ENCODE data around the gene UBE3B.

DNA sequence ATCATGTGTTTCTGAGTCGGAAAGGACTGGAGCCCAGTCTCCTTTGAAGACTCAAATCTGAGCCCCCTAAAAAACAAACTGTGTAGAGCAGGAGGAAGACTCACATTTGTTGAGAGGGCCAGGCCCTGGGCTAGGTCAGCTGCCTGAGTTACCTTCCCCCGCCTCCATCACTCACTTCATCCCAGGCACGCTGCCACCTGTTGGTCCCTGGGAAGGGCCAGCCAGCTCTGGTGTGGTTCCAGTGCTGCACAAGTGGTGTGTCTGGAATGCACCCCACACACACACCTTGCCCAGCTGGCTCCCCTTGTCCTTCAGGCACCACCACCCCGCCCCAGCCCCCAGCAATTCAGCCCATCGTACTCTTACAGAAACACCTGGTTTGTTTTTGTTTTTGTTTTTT, 105.2 kb downstream of the UBE3B start:
- TF ChIP-seq, protein P1, sequence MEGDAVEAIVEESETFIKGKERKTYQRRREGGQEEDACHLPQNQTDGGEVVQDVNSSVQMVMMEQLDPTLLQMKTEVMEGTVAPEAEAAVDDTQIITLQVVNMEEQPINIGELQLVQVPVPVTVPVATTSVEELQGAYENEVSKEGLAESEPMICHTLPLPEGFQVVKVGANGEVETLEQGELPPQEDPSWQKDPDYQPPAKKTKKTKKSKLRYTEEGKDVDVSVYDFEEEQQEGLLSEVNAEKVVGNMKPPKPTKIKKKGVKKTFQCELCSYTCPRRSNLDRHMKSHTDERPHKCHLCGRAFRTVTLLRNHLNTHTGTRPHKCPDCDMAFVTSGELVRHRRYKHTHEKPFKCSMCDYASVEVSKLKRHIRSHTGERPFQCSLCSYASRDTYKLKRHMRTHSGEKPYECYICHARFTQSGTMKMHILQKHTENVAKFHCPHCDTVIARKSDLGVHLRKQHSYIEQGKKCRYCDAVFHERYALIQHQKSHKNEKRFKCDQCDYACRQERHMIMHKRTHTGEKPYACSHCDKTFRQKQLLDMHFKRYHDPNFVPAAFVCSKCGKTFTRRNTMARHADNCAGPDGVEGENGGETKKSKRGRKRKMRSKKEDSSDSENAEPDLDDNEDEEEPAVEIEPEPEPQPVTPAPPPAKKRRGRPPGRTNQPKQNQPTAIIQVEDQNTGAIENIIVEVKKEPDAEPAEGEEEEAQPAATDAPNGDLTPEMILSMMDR (IDR thresholded peaks at IDR 0.05; ENCODE audit: low read length) = no peak
- no peak for TF ChIP-seq EZH2 (IDR thresholded peaks at IDR 0.05; ENCODE audit: borderline replicate concordance, low read length)

All from OCI-LY1 (cell line).